Tibial nerve (tissue), 4 donors: ENCODE measurements around the gene NCKAP1. TPM values are rescaled to one million over a fixed set of nuclear protein-coding genes. Genes with fewer than 3 reads are reported as not detected.

ENCODE experiments used
- DNase-seq, 2 donors: peaks; one replicate each; pipeline ENCODE4 v3.0.0-alpha.2; 2019; ENCODE audit warnings: low spot score in 2 of 2
- H3K27ac ChIP-seq, 4 donors: fragments of 200-600 bp; sonication (generic) in 3 of 4; one replicate each; pipeline ENCODE4 v1.5.1; 2017 to 2019; ENCODE audit warnings: mild to moderate bottlenecking in 1 of 4
- H3K27me3 ChIP-seq, 2 donors: fragments of 200-600 bp; sonication (generic) in 1 of 2; one replicate each; pipeline versions ENCODE4 v1.5.1 to v1.6.0; 2017 to 2019
- H3K36me3 ChIP-seq, 3 donors: fragments of 200-600 bp; sonication (generic); one replicate each; pipeline ENCODE4 v1.5.1; 2018 to 2019
- H3K4me1 ChIP-seq, 4 donors: fragments of 200-600 bp; sonication (generic) in 3 of 4; one replicate each; pipeline ENCODE4 v1.5.1; 2017 to 2019
- H3K4me3 ChIP-seq, 4 donors: fragments of 200-600 bp; sonication (generic) in 3 of 4; one replicate each; pipeline ENCODE4 v1.5.1; 2017 to 2019; ENCODE audit warnings: mild to moderate bottlenecking in 1 of 4, moderate library complexity in 1 of 4
- H3K9me3 ChIP-seq, 4 donors: fragments of 200-600 bp; sonication (generic) in 3 of 4; one replicate each; pipeline ENCODE4 v1.5.1; 2017 to 2019
- EP300 ChIP-seq, 2 donors: sonication (generic); formaldehyde crosslinking; IDR thresholded peaks; one replicate each; pipeline ENCODE4 v1.6.1; 2017; ENCODE audit warnings: antibody characterized with exemption in 2 of 2, mild to moderate bottlenecking in 1 of 2
- POLR2A ChIP-seq, 2 donors: fragments of 450-650 bp; IDR thresholded peaks; one replicate each; pipeline ENCODE4 v1.6.1; 2017; ENCODE audit warnings: antibody characterized with exemption in 2 of 2, mild to moderate bottlenecking in 2 of 2, moderate library complexity in 2 of 2
- WGBS, 2 donors: methylation state at CpG; one replicate each; pipeline ENCODE4 v1.1.5; 2018; 5-methylcytosine and 5-hydroxymethylcytosine counted together
- total RNA-seq, 4 donors: library from RNA; depleted of rRNA; stranded (reverse); fragments of >200 nt; gene quantifications; one replicate each; pipeline ENCODE4 v1.1.0, GENCODE V29; 2016
- TF ChIP-seq, protein P1 (sequence below), 5 experiments: fragments of 200-600 bp in 3 of 5; fragments of 450-650 bp in 2 of 5; sonication (generic) in 3 of 5; IDR thresholded peaks; one replicate each; pipeline ENCODE4 v1.5.1; 2016 to 2019; ENCODE audit warnings: antibody characterized with exemption in 5 of 5, mild to moderate bottlenecking in 3 of 5, moderate library complexity in 2 of 5

The NCKAP1 gene
- total RNA-seq, result 100 to 1,000 TPM in 1 of 4 donors, 10 to 100 TPM in 3; 80.6 to 114 (median 85.6) TPM

DNA sequence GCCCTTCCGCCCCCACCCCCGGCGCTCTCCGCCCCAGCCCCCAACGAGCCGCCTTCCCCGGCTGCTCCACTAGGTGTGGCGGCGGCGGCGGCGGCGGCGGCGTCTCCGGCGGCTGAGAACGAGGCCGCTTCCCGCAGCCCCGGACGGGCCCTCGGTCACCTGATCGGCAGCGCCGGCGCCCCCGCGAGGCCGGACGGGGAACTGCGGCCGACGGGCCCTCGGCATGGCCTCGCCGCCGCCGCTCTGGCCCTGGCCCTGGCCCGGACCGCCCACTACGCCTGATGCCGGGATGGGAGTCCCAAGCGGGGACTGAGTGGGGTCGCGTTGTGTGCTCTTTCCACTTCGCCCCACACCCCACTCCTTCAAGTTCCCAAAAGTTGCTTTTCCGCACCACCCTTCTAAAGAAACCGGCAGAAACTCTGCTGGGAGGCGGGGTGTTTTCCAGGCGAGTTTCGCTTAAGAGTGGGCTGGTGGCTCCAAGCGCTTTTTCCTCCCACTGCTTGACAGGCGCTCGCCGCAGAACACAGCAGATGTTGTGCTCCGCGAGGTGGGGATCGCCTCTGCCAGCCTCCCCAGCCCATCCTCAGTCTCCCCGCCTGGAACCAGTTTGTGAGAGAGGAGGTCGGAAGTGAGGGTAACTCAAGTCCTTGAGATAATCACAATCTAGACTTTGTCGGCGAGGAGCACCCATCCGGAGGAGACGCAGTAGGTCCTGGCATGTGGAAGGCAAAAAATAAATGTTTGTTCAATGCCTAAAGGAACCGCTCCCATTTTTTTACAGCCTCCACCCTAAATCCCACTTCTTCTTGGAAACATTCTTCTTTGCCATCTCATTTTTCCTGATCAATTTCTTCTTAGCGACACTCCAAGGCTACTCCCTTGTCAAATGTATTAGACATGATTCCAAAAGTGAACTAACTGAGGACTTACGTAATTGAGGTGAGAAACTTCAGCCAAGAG lies at the start of gene NCKAP1:
Gene NCKAP1 (minus strand): TSS at position 117 of the 960 bp plus-strand sequence. CDS start 358 bp downstream, outside the sequence.
- WGBS, 2 donors, result 4 to 5% methylated on average over 21 to 54 of the region's 68 CpGs
- Histone ChIP-seq H3K27me3 (no peaks in the 10 kb centered on the region), H3K4me3 (peak within 1 kb of the TSS; percentile 75 to 78 (median 77)), H3K36me3 (no peaks in the 10 kb centered on the region), H3K4me1 (peaks cover 0 to 40% (median 28%) of the 10 kb centered on the region in 4 donors), H3K9me3 (no peaks in the 10 kb centered on the region), H3K27ac (peak within 1 kb of the TSS; percentile 95 to 99 (median 96))
- peak in 1 of 2 donors; percentile 66 for TF ChIP-seq POLR2A (IDR thresholded peaks at IDR 0.05)
- TF ChIP-seq, protein P1, sequence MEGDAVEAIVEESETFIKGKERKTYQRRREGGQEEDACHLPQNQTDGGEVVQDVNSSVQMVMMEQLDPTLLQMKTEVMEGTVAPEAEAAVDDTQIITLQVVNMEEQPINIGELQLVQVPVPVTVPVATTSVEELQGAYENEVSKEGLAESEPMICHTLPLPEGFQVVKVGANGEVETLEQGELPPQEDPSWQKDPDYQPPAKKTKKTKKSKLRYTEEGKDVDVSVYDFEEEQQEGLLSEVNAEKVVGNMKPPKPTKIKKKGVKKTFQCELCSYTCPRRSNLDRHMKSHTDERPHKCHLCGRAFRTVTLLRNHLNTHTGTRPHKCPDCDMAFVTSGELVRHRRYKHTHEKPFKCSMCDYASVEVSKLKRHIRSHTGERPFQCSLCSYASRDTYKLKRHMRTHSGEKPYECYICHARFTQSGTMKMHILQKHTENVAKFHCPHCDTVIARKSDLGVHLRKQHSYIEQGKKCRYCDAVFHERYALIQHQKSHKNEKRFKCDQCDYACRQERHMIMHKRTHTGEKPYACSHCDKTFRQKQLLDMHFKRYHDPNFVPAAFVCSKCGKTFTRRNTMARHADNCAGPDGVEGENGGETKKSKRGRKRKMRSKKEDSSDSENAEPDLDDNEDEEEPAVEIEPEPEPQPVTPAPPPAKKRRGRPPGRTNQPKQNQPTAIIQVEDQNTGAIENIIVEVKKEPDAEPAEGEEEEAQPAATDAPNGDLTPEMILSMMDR (IDR thresholded peaks at IDR 0.05), result peak; percentile 98 to 100 (median 99)
- TF ChIP-seq EP300 (IDR thresholded peaks at IDR 0.05), result peak in 1 of 2 donors; percentile 49
- DNase-seq, result peak; percentile 86 to 91

DNA sequence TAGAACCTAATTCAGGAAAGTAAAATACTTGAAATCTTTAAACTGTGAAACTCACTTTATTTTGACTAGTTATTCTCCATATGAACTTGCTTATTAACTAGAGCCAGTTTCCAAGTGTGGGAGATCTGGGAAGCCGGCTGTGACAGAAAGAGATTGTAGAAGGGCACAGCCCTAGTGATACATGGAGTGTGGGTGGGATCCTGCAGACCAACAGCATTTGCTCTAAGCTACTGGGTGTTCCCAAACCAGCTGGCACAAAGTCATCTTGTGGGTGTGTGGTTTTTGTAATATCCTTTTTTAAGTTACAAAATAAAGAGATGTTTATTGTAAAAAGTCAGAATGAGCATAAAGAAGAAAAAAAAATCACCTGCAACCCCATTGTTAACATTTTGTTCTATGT lies 43.7 kb upstream of the NCKAP1 start:
- no peak for TF ChIP-seq POLR2A (IDR thresholded peaks at IDR 0.05)
- TF ChIP-seq, protein P1 (IDR thresholded peaks at IDR 0.05), result no peak
- TF ChIP-seq EP300 (IDR thresholded peaks at IDR 0.05), result no peak
- 13 to 20% methylated on average over 1 of the region's 1 CpG for WGBS, 2 donors
- Histone ChIP-seq H3K9me3 (no peaks in the 10 kb centered on the region), H3K4me1 (peaks cover 0 to 13% (median 4%) of the 10 kb centered on the region in 4 donors), H3K27ac (no peak overlapping the region), H3K4me3 (no peak overlapping the region), H3K36me3 (no peaks in the 10 kb centered on the region), H3K27me3 (no peaks in the 10 kb centered on the region)
- no peak for DNase-seq

- peak overlapping the region; percentile 49 to 67 (median 60) for H3K4me3 ChIP-seq
- H3K27me3 ChIP-seq, result no peaks in the 10 kb centered on the region
- DNase-seq, result no peak
- no peaks in the 10 kb centered on the region for H3K36me3 ChIP-seq
- peaks cover 0 to 13% (median 4%) of the 10 kb centered on the region in 4 donors for H3K4me1 ChIP-seq
- TF ChIP-seq, protein P1 (IDR thresholded peaks at IDR 0.05), result no peak
- TF ChIP-seq POLR2A (IDR thresholded peaks at IDR 0.05) (no peak), EP300 (IDR thresholded peaks at IDR 0.05) (no peak)
- H3K27ac ChIP-seq, result peak overlapping the region; percentile 50 to 84 (median 60)
- H3K9me3 ChIP-seq, result no peaks in the 10 kb centered on the region
- WGBS, 2 donors, result 22 to 26% methylated on average over 13 of the region's 13 CpGs
Observed at GRCh38 chr2:183079139-183079775, 41.0 kb upstream of the NCKAP1 start.

- H3K4me3 ChIP-seq, result peak within 1 kb of the TSS; percentile 49 to 67 (median 60)
- DNase-seq, result peak; percentile 93 to 100
- no peaks in the 10 kb centered on the region for H3K9me3 ChIP-seq
- peak in 1 of 2 donors; percentile 76 for TF ChIP-seq POLR2A (IDR thresholded peaks at IDR 0.05)
- peak; percentile 44 to 82 for TF ChIP-seq EP300 (IDR thresholded peaks at IDR 0.05)
- TF ChIP-seq, protein P1 (IDR thresholded peaks at IDR 0.05), result no peak
- peak within 1 kb of the TSS; percentile 50 to 84 (median 60) for H3K27ac ChIP-seq
- H3K36me3 ChIP-seq, result no peaks in the 10 kb centered on the region
- H3K27me3 ChIP-seq, result no peaks in the 10 kb centered on the region
- WGBS, 2 donors, result 2 to 3% methylated on average over 20 of the region's 20 CpGs
- H3K4me1 ChIP-seq, result peaks cover 0 to 13% (median 4%) of the 10 kb centered on the region in 4 donors
Observed at GRCh38 chr2:183078464-183079138, 40.3 kb upstream of the NCKAP1 start, which contains the start of gene DUSP19. TSS of gene DUSP19 (plus strand) at chr2:183078747. CDS start at chr2:183078934, 187 bp downstream.
